DMS 273 (cell line): ENCODE data around the gene RAPGEF3.

Experiments
- DNase-seq: peaks from one replicate; lab custom pipeline; 2025; ENCODE audit not compliant: unreplicated experiment; lab: John Stamatoyannopoulos, UW

RAPGEF3 gene

DNA sequence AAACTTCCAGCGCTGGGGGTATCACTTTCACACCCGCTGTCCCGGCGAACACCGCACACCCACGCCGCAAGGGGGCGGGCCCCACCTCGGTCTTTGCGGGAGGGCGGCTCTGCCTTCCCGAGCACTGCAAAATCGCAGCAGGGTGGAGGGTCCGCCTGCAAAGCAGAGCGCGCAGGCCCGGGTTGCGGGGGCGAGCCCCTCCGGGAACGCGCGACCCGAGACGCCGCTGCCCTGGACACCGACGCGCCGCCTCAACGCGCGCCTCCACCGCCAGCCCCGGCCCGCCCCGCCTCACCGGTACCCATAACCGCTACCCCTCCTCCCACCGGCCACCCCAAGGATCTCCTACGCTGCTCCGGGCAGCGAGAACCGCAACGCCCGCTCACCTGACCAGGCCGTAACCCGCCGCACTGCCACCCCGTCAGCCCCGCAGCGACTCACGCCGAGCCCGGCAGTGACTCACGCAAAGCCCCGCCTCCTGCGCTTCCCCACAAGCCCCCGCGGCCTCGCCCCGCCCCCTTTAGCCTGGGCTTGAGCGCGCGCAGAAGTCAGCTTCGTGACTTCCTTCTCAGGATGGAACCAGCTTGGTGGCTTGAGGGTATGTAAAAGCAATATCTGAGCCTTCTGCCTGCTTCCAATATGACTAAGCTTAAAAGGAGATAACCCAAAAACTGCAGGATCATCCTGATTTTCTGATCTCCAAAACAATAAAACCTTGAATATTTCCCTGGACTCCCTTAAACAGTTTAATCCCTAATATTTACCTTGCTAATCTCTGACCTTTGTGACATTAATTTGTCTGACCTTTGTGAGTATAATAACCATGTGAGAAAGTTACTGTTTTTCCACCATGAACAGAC, 52.9 kb downstream of the RAPGEF3 start, which contains the start of gene RPAP3:
Gene RPAP3 (minus strand): TSS at position 465 of the 860 bp plus-strand sequence. CDS start 3,190 bp downstream, outside the sequence.
- DNase-seq, result peak; percentile 94

DNA sequence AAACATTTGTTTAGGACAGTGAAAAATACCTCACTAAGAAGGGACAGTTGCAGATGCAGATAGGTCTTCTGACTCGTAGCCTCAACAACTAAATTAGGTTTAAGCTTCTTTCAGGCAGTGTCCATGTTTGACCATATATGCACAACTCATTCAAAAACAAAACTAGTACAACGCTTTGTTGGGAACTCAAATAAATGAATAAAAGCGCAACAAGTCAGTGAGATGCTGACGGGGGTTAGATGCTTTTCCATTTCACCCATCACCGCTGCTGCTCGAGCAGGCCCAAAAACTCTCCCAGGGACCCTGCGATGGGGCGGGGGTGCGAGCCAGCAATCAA, 53.5 kb downstream of the RAPGEF3 start:
- no peak for DNase-seq

DNA sequence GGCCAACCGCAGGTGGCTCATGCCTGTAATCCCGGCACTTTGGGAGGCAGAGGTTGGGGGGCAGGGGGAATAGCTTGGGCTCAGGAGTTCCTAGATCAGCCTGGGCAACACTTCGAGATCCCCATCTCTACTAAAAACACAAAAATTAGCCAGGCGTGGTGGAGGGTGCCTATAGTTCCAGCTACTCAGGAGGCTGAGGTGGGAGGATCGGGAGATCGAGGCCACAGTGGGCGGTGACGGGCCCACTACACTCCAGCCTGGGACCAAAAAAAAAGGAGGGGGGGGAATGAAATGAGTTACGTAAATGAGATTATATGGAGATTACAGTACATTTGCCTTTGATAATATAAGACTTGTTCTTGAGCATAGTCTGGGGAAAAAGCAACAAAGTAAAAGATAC, 54.0 kb downstream of the RAPGEF3 start:
- DNase-seq, result no peak

DNA sequence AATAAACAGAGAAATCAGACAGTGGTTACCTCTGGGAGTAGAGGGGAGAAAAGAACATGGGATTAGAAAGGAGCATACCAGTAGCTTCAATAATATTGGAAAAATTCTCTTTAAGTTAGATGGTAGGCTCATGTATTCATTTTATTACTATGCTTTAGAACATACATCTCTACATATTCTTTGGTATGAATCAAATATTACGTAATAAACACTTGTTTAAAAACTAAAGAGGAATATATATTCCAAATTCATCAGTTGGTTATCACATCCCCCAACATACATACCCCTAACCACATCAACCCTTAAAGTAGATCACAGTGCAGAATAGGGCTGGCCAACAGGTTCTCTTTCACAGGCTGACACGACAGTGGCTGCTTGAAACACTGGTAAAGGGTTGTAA, 58.4 kb downstream of the RAPGEF3 start:
- DNase-seq, result no peak

DNA sequence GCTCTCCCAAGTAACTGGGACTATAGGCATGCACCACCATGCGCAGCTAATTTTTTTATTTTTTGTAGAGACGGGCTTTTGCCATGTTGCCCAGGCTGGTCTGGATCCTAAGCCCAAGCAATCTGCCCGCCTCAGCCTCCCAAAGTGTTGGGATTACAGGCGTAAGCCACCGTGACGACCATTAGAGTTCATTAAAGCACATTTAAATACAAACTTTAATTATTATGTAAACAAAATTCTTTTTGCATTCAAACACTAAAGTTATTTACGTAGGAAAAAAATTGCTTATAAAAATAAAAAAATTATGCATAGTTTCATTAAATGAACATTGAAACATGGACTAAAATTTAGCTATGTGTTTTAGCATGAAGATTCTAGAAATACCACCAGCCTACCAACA, 60.0 kb downstream of the RAPGEF3 start:
- no peak for DNase-seq

DNA sequence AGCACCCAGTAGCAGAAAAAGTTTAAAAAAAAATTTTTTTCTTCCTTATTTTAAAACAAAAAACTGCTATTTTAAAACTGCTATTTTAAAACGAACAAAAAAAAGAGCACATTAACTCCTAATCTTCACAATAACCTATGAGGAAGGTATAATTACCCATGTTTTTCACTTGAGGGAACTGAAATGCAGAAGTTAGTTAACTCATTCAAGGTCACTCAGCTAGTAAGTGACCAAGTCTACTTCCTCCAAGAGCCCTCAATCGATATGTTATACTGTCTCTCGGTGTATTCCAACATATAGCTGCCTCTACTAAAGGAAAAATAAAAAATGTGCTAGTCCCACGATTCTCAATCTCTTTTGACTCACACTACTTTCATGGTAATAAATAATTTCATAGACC, 60.6 kb downstream of the RAPGEF3 start:
- no peak for DNase-seq

DNA sequence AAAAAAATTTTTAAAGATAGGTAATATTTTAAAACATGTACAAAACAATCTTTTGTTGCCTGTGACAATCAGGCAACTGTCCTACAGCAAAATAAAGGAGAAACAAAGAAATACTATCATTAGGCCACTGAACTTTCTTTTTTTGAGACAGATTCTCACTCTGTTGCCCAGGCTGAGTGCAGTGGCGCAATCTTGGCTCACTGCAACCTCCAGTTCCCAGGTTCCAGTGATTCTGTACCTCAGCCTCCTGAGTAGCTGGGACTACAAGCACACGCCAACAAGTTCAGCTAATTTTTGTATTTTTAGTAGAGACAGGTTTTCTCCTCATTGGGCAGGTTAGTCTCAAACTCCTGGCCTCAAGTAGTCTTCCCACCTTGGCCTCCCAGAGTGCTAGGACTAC, 69.5 kb downstream of the RAPGEF3 start:
- DNase-seq, result no peak

DNA sequence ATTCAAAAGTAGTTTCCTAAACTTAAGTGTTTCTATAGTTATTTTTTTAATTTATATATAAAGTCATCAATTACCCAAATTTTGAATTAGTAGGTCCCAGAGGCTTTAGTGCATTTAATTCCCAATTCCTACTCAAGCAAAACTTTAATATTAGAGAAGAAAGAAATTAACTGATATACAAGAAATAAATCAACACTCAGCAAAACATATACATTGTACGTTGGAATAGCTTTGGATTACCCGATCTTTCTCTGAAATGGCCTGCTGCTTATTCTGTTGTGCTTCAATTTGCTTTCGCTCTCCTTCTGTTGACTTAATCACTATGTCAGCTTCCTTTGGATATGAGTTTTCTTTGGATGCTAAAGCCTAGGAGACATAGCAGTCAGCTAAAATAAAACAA, 71.0 kb downstream of the RAPGEF3 start:
- no peak for DNase-seq

DNA sequence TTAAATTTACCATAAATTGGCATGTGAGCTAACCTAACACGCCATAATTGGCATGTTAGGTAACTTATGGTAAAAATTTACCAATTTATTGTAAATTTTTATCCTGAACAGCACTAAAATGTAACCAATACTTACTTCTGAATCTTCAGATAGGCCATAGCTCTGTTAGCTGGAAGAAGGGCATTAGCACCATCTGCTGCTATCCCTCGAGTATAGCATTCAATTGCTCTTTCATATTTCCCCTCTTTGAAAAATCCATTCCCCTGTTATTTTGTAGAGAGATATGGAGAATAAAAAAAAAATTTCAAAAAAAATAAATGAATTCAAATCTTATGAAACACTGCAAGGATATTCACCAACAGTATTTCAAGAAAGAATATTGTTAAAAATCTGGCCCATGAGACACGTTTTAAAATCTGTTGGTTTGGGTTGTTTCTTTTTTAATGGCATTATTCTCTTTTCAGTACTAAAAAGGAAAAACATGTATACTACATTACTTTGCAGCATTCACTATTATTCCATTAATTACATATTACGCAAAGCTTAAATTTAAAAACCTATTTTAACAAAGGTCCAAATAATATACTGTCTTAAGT, 71.9 kb downstream of the RAPGEF3 start:
- DNase-seq, result peak; percentile 37
